Left ventricle myocardium inferior (tissue), 1 donor: ENCODE measurements around the gene CGRRF1. TPM values are rescaled to one million over a fixed set of nuclear protein-coding genes. Genes with fewer than 3 reads are reported as not detected.
A peak's percentile ranks its signal among the peaks of the same experiment; 100 is the strongest.

Experiments used
- DNase-seq: peaks from one replicate; pipeline ENCODE4 v3.0.0-alpha.2; 2020
- H3K27ac ChIP-seq: fragments of 200-600 bp; replicated peaks from 2 replicates; pipeline ENCODE4 v1.8.0; 2021
- H3K27me3 ChIP-seq: fragments of 200-600 bp; 2 replicates; pipeline ENCODE4 v1.8.0; 2021; ENCODE audit warnings: low read depth
- H3K36me3 ChIP-seq: fragments of 200-600 bp; 2 replicates; pipeline ENCODE4 v1.8.0; 2021
- H3K4me1 ChIP-seq: fragments of 200-600 bp; 2 replicates; pipeline ENCODE4 v1.8.0; 2021
- H3K4me3 ChIP-seq: fragments of 200-600 bp; 2 replicates; pipeline ENCODE4 v1.8.0; 2021; ENCODE audit warnings: mild to moderate bottlenecking, moderate library complexity
- H3K9me3 ChIP-seq: fragments of 200-600 bp; replicated peaks from 2 replicates; pipeline ENCODE4 v1.8.0; 2021
- intact Hi-C: fragments of 100-400 bp; cut with micrococcal nuclease; formaldehyde crosslinking; loops from one replicate; pipeline ENCODE4 v1.11.0; 2022
- total RNA-seq: library from RNA; stranded (reverse); fragmentation: NEBNext Ultra II Directional; extraction: Animal tissue kit (Norgen Biotek cat#: 25700); gene quantifications from one replicate; pipeline ENCODE4 v1.2.1, GENCODE V29; 2021
- TF ChIP-seq, protein P1 (sequence below): fragments of 200-600 bp; IDR thresholded peaks from 2 replicates; pipeline ENCODE4 v1.8.0; 2021; ENCODE audit warnings: antibody characterized with exemption, mild to moderate bottlenecking, borderline replicate concordance
- donor health status: DM: no; HTN: yes; CAD: no; lungs with severe emphysema.

CGRRF1 gene
- total RNA-seq, 1 donor from 2014 or later, result 21.3 TPM

DNA sequence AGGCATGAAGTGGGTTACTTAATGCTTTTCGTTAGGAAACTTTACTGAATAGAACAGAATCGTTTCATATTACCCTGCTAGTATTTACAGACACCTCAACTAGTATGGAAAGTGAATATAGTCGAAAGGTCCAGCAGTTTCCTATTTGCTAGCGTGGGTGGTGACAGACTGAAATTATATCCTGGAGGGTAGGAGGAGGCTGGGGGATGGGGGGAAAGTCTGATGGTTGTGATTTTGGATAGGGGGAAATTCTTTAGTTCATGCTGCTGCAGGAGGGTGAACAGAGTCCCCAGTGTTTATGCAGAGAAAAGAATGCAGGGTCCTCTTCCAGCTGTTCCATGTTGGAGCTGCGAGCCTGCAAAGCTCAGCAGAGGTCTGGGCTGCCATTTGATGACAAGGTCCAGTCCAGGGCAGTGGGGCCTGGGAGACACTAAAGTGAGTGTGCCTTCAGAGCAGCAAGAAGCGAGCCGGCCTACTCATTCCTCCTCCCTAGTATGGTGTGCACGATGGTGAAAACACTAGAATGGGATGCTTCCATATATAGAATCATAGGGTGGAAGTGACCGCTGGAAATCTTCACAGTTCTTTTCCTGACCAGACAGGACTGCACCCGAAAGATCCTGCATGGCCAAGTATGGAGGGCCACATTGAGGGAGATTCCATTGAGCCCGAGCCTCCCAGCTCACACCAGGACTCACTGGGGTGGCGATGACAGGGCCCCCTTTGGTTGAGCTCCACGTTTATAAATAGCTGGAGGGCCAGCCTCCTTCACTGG lies 59.3 kb downstream of the CGRRF1 start:
- peaks cover 11% of the 10 kb centered on the region for H3K9me3 ChIP-seq
- TF ChIP-seq, protein P1, sequence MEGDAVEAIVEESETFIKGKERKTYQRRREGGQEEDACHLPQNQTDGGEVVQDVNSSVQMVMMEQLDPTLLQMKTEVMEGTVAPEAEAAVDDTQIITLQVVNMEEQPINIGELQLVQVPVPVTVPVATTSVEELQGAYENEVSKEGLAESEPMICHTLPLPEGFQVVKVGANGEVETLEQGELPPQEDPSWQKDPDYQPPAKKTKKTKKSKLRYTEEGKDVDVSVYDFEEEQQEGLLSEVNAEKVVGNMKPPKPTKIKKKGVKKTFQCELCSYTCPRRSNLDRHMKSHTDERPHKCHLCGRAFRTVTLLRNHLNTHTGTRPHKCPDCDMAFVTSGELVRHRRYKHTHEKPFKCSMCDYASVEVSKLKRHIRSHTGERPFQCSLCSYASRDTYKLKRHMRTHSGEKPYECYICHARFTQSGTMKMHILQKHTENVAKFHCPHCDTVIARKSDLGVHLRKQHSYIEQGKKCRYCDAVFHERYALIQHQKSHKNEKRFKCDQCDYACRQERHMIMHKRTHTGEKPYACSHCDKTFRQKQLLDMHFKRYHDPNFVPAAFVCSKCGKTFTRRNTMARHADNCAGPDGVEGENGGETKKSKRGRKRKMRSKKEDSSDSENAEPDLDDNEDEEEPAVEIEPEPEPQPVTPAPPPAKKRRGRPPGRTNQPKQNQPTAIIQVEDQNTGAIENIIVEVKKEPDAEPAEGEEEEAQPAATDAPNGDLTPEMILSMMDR, result no peak
- DNase-seq, result peak; percentile 31
- peaks cover 20% of the 10 kb centered on the region for H3K36me3 ChIP-seq
- intact Hi-C loops, result no loop called here
- H3K4me1 ChIP-seq, result peaks cover 94% of the 10 kb centered on the region
- peak overlapping the region; percentile 99 for H3K27ac ChIP-seq
- H3K4me3 ChIP-seq, result peak overlapping the region; percentile 89
- H3K27me3 ChIP-seq, result no peaks in the 10 kb centered on the region

DNA sequence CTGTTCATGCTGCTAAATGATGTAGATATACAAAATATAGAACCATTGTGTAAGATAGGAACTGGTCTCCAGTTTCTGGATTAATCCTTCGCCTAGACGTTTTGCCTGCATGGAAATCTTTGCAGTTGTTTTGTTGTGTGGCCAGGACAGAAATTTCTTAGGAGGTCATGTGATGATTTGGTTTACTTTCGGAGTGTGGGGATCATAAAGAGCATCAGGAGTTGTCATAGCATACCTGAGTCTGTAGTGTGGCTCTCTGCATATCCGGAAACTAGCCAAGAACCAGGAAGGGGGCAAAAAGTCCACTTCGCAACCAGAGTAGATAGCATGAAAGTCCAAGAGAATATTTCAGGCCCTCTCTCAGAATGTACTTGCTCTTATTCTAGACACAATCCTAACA lies 60.3 kb downstream of the CGRRF1 start:
- H3K36me3 ChIP-seq, result peaks cover 20% of the 10 kb centered on the region
- TF ChIP-seq, protein P1, result no peak
- H3K4me1 ChIP-seq, result peaks cover 95% of the 10 kb centered on the region
- H3K9me3 ChIP-seq, result peaks cover 11% of the 10 kb centered on the region
- intact Hi-C loops, result loop anchor here (5.0 kb wide), 1 partner anchor 122 kb away; no protein-coding TSS in a partner anchor
- peak overlapping the region; percentile 99 for H3K27ac ChIP-seq
- peak overlapping the region; percentile 89 for H3K4me3 ChIP-seq
- DNase-seq, result no peak
- no peaks in the 10 kb centered on the region for H3K27me3 ChIP-seq

DNA sequence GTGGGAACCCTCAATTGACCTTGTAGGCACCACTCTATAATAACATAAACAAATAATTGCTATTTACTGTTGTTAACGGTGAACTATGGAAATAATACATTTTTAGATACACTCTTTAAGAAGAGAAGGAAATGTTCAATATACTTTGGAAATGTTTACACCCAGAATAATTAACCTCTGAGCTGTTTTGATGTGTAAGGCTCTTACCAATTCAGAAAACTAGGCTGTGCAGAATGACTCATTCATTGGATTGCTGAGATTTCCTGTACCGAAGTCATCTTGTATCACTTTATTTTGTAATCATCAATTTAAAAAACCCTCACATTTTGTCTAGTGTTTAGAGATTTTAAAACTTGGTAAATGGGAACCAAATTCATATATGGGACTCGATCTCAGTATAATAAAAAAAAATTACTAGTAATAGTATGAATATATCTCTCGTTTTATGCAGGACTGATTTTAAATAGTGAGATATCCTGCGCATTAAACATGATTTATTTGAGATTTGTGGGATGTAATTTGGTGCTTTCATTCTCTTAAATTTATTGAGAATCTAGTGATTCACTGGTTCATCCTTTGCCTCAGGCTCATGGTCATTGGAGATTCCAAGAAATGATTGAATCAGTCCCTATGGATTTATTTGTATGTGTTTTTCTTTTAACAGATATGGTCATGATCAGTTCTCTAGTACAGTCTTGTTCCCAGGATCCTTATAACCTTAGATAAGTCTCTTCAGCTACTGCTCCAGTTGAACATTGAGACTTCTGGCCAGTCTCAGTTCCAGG lies 61.1 kb downstream of the CGRRF1 start:
- Histone ChIP-seq H3K36me3 (peaks cover 20% of the 10 kb centered on the region), H3K27me3 (no peaks in the 10 kb centered on the region), H3K4me1 (peaks cover 97% of the 10 kb centered on the region), H3K9me3 (peaks cover 11% of the 10 kb centered on the region), H3K4me3 (peak overlapping the region; percentile 89), H3K27ac (peak overlapping the region; percentile 99)
- no peak for DNase-seq
- intact Hi-C loops, result loop anchor here (5.0 kb wide), 1 partner anchor 121 kb away; no protein-coding TSS in a partner anchor
- TF ChIP-seq, protein P1, result no peak

DNA sequence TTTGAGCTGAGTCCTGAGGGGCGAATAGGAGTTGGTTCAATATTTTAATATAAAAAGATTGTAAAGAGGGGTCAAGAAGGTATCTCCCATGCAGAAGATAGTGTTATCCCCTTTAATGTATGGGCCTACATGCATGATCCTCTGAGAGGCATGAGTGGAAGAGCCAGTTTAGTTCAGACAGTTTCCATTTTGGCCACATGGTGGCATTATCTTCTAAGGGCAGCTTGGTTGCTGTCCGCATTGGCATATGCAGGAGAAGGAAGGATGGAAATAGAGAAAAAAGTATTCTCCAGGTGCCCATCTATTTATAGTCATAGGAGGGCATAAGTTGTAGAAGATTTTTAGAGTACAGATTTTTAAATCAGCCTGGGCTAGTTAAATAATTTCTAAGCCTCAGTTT lies 62.6 kb downstream of the CGRRF1 start:
- Histone ChIP-seq H3K36me3 (peaks cover 20% of the 10 kb centered on the region), H3K9me3 (peaks cover 11% of the 10 kb centered on the region), H3K4me1 (peaks cover 100% of the 10 kb centered on the region), H3K4me3 (no peak overlapping the region), H3K27me3 (no peaks in the 10 kb centered on the region), H3K27ac (no peak overlapping the region)
- intact Hi-C loops, result loop anchor here (5.0 kb wide), 1 partner anchor 120 kb away; no protein-coding TSS in a partner anchor
- no peak for DNase-seq
- TF ChIP-seq, protein P1, result peak; percentile 55

DNA sequence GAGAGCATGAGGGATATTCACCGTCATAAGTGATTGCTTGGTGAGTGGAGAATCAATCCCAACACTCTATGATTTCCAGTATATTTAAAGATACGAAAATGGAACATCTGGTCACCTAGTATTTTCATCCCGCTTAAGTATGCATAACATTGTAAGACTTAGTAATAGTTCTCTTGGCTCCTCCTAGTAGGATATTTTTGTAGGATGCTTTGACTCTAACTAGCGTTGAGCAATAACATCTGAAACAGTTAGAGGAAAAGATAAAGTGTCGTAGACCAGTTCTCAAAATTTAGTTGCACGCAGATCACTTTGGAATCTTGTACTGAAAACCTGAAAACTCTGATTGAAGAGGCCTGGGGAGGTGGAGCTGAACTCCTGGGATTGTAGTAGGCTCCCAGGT lies 64.8 kb downstream of the CGRRF1 start:
- H3K9me3 ChIP-seq, result peaks cover 11% of the 10 kb centered on the region
- TF ChIP-seq, protein P1, result no peak
- H3K27me3 ChIP-seq, result no peaks in the 10 kb centered on the region
- intact Hi-C loops, result loop anchor here (5.0 kb wide), 1 partner anchor 118 kb away; no protein-coding TSS in a partner anchor
- H3K4me1 ChIP-seq, result peaks cover 99% of the 10 kb centered on the region
- no peak overlapping the region for H3K4me3 ChIP-seq
- no peak overlapping the region for H3K27ac ChIP-seq
- H3K36me3 ChIP-seq, result peaks cover 20% of the 10 kb centered on the region
- DNase-seq, result no peak
